HG03139 (cell line): ENCODE measurements around the gene SLC35E3.
"Not testable (repeated sequence)": the region's sequence is repeated elsewhere in the genome, so short reads cannot be mapped to it uniquely, and the experiment has no call there.

Experiments used
- ATAC-seq: cut with Tn5 transposase; IDR thresholded peaks from one replicate; pipeline ENCODE4 v1.9.1; 2021; ENCODE audit not compliant: unreplicated experiment

The SLC35E3 gene

DNA sequence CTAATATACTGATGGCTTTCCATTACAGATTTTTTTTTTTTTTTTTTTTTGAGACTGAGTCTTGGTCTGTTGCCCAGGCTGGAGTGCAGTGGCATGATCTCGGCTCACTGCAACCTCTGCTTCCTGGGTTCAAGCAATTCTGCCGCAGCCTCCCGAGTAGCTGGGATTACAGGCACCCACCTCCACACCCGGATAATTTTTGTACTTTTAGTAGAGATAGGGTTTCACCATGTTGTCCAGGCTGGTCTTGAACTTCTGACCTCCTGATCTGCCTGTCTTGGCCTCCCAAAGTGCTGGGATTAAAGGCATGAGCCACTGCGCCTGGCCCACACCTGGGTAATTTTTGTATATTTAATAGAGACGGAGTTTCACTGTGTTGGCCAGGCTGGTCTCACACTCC, 65.6 kb downstream of the SLC35E3 start:
- ATAC-seq = not testable (repeated sequence)

DNA sequence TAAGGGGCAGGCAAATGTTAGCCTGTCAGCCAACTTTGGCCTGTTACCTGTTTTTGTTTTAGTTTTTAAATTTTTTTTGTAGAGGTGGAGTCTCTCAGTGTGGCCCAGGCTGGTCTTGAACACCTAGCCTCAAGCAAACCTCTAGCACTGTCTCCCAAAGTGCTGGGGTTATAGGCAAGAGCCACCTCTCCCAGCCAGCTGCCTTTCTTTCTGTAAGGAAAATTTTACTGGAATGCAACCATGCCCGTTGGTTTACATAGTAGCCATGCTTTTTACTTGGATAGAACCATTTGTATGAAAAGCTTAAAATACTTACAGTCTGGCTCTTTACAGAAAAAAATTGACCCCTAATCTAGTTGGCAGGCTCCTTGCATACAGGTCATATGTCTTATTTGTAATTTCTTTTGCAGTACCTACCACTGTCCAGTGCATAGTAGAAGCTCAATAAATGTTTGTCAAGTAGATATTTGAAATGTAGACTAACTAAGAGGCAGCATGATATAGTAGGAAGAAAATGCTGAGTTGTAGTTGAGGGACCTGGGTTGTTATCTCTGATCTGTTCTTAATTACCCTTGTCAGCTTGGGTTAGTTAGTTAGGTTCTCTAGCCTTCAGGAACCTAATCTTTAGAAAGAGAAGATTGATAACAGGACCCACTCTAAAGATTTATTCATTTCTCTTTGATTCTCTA, 66.7 kb downstream of the SLC35E3 start:
- no peak for ATAC-seq

DNA sequence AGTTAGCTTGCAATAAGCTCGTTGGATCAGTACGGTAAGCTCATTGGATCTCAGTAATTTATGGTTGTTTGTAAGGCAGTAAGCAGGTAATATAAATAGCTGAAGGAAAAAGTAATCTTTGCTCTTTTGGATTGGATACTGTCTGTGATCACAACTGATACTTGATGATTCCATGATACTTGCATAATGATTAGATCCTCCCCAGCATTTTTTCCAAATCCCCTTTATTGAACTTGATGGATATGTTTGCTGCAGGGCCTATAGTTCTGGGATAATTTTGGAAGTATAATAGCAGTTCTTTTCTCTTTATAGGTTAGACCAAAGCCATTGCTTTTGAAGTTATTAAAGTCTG, 67.2 kb downstream of the SLC35E3 start:
- ATAC-seq = no peak

DNA sequence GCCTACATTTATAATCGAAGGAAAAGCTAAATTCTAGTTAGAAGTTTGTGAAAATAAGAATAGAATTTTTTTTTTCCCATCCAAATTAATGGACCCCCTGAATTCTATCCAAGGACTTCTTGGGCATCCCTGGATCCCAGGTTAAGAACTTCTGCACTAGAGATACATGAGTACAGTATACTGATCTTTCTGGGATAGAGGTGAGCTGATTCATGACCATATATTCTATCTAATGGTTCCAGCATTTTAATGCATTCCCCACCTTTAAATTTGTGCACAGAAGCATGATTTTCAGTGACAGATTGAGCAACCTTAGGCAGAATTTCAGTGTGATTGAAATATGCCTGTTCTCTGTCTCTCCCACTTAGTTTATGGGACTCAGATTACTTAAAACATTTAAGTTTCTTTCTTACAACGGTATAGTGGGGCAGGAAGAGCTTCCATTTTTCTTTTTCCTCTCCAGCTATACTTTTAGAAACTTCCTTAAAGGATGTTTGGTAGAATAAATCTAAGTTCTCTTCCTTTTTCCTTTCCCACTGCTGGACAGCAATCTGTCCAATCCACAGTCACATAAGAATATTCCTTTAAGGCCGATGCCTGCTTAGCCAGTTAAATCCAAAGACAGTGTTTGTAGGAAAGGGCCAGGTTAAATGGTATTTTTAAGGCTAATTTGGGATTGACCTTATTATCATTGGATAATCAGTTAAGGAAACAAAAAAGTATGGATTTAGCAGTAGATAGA, 68.7 kb downstream of the SLC35E3 start:
- no peak for ATAC-seq

DNA sequence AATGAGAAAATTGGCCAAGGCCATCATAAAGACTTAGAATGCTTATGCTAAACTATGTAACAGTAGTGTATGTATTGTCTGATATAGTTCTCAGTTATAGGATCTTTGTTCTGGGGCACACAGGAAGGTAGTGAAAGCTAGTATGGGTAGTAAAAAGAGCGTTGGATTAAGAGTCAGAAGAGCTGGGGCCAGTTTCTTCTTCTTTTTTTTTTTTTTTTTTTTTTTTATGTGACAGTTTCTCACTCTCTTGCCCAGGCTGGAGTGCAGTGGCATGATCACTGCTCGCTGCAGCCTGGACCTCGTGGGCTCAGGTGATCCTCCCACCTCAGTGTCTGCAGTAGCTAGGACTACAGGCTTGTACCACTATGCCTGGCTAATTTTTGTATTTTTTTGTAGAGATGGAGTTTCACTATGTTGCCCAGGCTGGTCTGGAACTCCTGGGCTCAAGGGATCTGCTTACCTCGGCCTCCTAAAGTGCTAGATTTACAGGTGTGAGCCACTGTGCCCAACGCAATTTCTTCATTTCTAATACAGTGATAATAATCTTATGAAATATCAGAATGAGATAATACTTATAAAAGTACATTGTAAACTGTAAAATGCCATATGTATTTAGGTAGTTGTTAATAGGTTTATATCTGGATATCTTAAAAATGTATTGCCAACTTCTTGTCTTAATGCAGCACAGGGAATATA, 69.4 kb downstream of the SLC35E3 start:
- ATAC-seq = no peak

DNA sequence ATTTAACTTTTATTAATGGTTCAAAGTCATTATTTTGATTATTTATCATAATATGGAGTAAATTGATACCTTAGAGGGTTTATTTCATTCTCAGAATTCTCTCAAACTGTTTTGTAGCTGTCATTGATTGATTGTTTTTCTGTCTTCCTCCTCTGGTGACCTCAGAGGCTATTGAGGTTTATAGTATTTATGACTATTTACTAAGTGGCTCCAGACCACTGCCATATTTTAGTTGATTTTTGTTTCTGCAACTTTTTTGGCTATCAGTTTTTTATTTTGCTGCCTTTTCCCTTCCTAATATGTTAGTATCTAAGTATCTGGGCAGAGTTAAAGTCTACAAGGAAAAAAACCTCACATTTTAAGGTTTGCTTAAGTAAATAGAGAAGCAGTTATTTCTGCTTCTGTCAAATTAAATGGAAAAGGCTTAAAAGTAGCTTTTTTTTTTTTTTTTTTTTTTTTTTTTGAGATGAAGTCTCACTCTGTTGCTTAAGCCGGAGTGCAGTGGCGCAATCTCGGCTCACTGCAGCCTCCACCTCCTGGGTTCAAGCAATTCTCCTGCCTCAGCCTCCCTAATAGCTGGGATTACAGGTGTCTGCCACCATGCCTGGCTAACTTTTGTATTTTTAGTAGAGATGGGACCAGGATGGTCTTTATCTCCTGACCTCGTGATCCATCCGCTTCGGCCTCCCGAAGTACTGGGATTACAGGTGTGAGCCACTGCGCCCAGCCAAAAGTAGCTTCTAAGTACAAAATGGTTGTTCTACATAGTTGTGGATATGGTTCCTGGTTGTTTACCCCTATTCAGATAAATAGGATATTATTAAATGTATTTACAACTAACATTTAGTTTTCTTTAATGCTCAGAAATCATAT, 70.2 kb downstream of the SLC35E3 start:
- no peak for ATAC-seq

DNA sequence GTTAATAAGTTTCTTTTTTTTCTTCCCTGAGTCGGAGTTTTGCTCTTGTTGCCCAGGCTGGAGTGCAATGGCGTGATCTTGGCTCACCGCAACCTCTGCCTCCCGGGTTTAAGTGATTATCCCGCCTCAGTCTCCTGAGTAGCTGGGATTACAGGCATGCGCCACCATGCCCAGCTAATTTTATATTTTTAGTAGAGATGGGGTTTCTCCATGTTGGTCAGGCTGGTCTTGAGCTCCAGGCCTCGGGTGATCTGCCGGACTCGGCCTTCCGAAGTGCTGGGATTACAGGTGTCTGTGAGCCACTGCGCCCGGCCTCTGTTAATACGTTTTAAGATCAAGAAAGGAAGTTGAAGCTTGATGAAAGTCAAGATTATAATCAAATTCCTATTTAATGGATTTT, 73.5 kb downstream of the SLC35E3 start:
- ATAC-seq = not testable (repeated sequence)

DNA sequence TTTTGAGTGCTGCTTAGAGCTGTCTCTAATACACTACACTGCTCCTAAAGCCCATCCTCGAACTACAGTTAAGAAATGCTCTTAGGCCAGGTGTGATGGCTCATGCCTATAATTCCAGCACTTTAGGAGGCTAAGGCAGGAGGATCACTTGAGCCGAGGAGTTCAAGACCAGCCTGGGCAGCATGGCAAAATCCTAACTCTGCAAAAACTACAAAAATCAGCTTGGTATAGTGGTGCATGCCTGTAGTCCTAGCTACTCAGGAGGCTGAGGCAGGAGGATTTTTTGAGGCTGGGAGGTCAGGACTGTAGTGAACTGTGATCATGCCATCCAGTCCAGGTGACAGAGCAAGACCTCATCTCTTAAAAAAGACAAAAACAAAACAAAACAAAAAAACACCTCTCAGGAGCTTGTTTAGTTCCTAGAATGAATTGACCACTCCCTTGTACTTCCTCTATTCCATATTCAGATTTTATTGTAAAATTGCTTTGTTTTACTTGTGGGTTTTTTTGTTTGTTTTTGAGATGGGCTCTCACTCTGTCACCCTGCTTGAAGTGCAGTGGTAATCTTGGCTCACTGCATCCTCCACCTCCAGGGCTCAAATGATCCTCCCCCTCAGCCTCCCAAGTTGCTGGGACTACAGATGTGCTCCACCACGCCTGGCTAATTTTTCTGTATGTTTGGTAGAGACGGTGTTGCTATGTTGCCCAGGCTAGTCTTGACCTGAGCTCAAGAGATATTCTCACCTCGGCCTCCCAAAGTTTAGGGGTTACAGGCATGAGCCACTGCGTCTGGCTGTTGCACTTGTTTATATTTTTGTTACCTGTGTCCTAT, 75.6 kb downstream of the SLC35E3 start:
- ATAC-seq = no peak

DNA sequence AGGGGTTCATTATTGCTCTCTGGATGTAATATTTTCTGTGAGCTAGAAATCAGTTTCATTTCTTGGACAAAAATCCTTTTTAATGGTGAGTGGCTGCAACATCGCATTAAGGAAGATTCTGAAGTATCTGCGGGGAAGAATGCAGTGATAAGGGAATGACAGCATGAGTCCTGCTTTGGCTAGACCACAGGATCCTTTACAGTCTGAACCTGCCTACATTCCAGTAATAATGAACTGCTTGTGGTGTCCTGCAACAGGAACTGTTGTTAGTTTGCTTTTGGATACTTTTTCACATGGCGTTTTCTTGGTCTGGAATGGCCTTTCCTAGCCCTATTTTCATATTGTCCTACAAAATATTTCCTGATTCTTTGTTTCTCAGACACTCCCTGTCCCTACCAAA, 77.7 kb downstream of the SLC35E3 start:
- no peak for ATAC-seq

DNA sequence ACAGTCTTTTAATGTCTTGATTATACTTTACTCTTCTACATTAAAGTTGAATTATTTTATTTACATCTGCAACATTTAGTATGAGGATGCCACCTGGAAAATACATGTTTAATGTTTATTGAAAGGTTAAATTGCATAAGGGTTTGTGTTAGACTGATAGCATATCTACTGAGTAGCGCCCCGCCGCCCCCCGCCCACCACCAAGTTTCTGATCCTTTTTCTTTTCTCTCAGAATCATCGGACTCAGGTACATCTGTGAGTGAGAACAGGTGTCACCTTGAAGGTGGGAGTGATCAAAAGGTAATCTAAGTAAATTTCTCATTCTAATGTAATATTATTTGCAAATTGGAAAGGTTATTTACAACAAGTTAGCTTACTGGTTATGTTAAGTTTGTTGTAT, 78.2 kb downstream of the SLC35E3 start:
- no peak for ATAC-seq

DNA sequence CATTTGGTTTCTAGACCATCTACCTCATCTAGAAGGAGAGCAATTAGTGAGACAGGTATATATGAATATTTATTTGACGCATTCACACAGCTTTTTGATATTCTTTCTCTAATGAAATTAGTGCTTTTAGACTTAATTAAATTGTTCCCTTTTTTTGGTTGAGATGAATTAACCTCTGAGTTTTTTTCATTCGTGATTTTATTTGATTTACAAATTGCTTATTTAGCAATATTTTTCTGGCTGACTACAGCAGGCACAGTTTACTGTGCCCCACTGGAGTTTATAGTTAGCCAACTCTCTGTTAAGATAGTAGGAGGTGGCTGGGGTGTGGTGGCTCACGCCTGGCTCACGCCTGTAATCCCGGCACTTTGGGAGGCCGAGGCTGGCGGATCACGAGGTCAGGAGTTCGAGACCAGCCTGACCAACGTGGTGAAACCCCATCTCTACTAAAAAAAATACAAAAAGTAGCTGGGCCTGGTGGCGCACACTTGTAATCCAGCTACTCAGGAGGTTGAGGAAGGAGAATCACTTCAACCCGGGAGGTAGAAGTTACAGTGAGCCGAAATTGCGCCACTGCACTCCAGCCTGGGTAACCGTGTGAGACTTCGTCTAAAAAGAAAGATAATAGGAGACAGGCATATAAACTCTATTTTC, 78.7 kb downstream of the SLC35E3 start:
- no peak for ATAC-seq

DNA sequence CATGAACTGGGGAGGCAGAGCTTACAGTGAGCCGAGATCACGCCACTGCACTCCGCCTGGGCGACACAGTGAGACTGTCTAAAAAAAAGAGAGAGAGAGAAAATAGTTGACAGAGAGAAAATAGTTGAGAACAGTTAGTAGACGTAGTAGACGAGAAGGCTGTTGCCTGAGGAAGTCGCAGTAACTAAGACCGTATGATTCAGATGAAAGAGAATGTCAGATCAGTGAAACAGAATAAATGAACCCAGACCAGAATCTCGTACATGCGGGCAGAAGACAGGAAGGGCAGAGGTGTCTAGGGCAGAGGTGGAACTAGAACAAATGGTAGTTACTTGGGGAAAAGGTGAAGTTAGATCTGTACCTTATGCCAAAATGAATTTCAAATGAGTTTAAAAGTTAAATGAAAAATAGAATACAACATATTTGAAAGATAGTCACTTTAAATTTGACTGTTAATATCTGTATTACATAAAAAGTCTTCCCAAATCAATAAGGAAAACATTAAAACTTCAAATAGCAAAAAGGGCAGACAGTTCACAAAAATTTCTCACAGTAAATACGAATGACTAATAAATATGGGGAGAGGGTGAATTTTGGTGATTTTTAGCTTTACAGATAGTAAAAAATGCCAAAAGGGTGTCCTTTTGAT, 79.7 kb downstream of the SLC35E3 start:
- ATAC-seq = no peak

DNA sequence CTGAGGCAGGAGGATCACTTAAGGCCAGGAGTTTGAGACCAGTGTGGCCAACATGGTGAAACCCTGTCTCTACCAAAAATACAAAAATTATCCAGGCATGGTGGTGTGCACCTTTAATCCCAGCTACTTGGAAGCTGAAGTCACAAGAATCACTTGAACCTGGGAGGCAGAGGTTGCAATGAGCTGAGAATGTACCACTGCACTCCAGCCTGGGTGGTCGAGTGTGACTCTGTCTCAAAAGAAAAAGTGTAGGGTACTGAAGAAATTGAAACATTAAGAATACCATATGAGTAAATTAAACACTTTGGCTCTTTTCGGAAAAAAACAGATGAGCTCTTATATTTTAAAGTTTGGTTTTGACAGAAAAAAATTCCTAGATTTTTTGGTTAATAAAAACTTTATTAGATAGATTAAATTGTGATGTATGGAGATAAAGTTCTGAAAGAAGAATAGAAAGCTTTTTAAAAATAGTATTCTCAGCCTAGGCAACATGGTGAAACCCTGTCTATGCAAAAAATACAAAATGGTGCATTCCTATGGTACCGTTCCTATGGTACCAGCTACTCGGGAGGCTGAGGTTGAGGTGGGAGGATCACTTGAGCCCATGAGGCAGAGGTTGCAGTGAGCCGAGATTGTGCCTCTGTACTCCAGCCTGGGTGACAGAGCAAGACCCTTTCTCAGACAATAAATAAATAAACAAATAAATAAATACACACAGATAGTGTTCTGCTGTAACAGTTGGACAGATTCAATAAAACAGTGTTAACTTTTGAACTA, 82.1 kb downstream of the SLC35E3 start:
- no peak for ATAC-seq

DNA sequence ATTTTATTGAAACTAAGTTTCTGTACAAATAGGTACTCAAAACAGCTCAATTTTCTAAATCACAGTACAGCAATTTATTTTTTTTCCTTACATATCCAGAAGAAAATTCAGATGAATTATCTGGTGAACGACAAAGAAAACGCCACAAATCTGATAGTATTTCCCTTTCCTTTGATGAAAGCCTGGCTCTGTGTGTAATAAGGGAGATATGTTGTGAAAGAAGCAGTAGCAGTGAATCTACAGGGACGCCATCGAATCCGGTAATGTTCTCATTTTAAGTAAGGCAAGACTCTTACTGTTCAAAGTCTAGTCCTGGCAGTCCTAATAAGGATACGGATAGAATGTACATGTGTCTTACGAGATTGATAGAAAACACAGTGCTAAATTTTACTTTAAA, 82.7 kb downstream of the SLC35E3 start:
- ATAC-seq = no peak
